ENCODE results near the gene TTL. TPM values are rescaled to one million over a fixed set of nuclear protein-coding genes. Genes with fewer than 3 reads are reported as not detected.

Gene TTL
- total RNA-seq, 5 donors from 2014 or later (not counting 1 experiment from before 2014, with no cell fraction given), result 11.9 to 23.3 (median 20.2) TPM

- Mint-ChIP-seq H3K9me3 (no peaks in the 10 kb centered on the region), H3K27ac (no peak overlapping the region), H3K27me3 (no peaks in the 10 kb centered on the region), H3K4me1 (peaks cover 7 to 20% (median 12%) of the 10 kb centered on the region in 3 donors), H3K36me3 (peaks cover 3% of the 10 kb centered on the region), H3K4me3 (no peak overlapping the region)
- H3K9me3 ChIP-seq, result no peaks in the 10 kb centered on the region
- H3K4me1 ChIP-seq (ENCODE audit: control insufficient read depth in 1 of 2, extremely low read depth in 1 of 2, insufficient read depth in 2 of 2, low read length in 2 of 2), result peaks cover 8 to 19% of the 10 kb centered on the region in 2 experiments
- no peaks in the 10 kb centered on the region for H3K27me3 ChIP-seq (replicated peaks in 1 of 2; ENCODE audit: control insufficient read depth in 2 of 2, extremely low read depth in 1 of 2, insufficient read depth in 2 of 2, low read length in 1 of 2)
- no peak overlapping the region for H3K4me3 ChIP-seq (ENCODE audit: control insufficient read depth in 1 of 2, extremely low read depth in 1 of 2, low read length in 1 of 2)
- DNase-seq (no peak), ATAC-seq (replicated peaks in 1 of 4) (no peak)
- no peaks in the 10 kb centered on the region for H3K36me3 ChIP-seq (ENCODE audit: control insufficient read depth in 2 of 2, extremely low read depth in 1 of 2, insufficient read depth in 1 of 2, low read length in 1 of 2)
- H3K27ac ChIP-seq (ENCODE audit: low read length), result no peak overlapping the region
- WGBS (ENCODE audit: insufficient coverage), result no CpG with 5 or more reads among the region's 2 CpGs
- POLR2A ChIA-PET, result no interaction called here
- CTCF ChIA-PET, result no interaction called here
Measured at GRCh38 chr2:112539306-112539705, 57.4 kb downstream of the TTL start.

GRCh38 chr2:112540906-112541305 is 59.0 kb downstream of the TTL start:
- no peaks in the 10 kb centered on the region for H3K27me3 Mint-ChIP-seq
- no peak overlapping the region for H3K4me3 Mint-ChIP-seq
- no peak overlapping the region for H3K27ac Mint-ChIP-seq
- DNase-seq (peak in 1 of 35 experiments; percentile 5), ATAC-seq (replicated peaks in 1 of 4) (no peak)
- Histone ChIP-seq H3K27ac (ENCODE audit: low read length) (peak overlapping the region; percentile 73), H3K4me1 (ENCODE audit: control insufficient read depth in 1 of 2, extremely low read depth in 1 of 2, insufficient read depth in 2 of 2, low read length in 2 of 2) (peaks cover 8 to 19% of the 10 kb centered on the region in 2 experiments), H3K36me3 (ENCODE audit: control insufficient read depth in 2 of 2, extremely low read depth in 1 of 2, insufficient read depth in 1 of 2, low read length in 1 of 2) (peaks cover 0 to 2% of the 10 kb centered on the region in 2 donors), H3K4me3 (ENCODE audit: control insufficient read depth in 1 of 2, extremely low read depth in 1 of 2, low read length in 1 of 2) (no peak overlapping the region), H3K27me3 (replicated peaks in 1 of 2; ENCODE audit: control insufficient read depth in 2 of 2, extremely low read depth in 1 of 2, insufficient read depth in 2 of 2, low read length in 1 of 2) (no peaks in the 10 kb centered on the region), H3K9me3 (no peaks in the 10 kb centered on the region)
- H3K4me1 Mint-ChIP-seq, result peaks cover 15 to 20% (median 19%) of the 10 kb centered on the region in 3 donors
- no CpG with 5 or more reads among the region's 2 CpGs for WGBS (ENCODE audit: insufficient coverage)
- no peaks in the 10 kb centered on the region for H3K9me3 Mint-ChIP-seq
- ChIA-PET CTCF (interaction anchor here in 1 of 2 donors (0.7 kb wide), 1 partner anchor 817 kb away, joined by 7 read pairs; no protein-coding TSS in a partner anchor), POLR2A (interaction anchor here (0.6 to 0.7 kb wide), 2 partner anchors 356 to 1344 kb away, joined by 4 to 5 read pairs; no protein-coding TSS in a partner anchor)
- peaks cover 3% of the 10 kb centered on the region for H3K36me3 Mint-ChIP-seq

- peaks cover 8 to 19% of the 10 kb centered on the region in 2 experiments for H3K4me1 ChIP-seq (ENCODE audit: control insufficient read depth in 1 of 2, extremely low read depth in 1 of 2, insufficient read depth in 2 of 2, low read length in 2 of 2)
- peak overlapping the region; percentile 85 to 98 for H3K4me3 ChIP-seq (ENCODE audit: control insufficient read depth in 1 of 2, extremely low read depth in 1 of 2, low read length in 1 of 2)
- H3K36me3 Mint-ChIP-seq, result peaks cover 5% of the 10 kb centered on the region
- peak in 22 of 35 experiments; percentile 20 to 78 (median 54) for DNase-seq
- no peaks in the 10 kb centered on the region for H3K9me3 ChIP-seq
- H3K4me3 Mint-ChIP-seq, result no peak overlapping the region
- peaks cover 17 to 20% (median 19%) of the 10 kb centered on the region in 3 donors for H3K4me1 Mint-ChIP-seq
- CTCF ChIA-PET, result no interaction called here
- no peaks in the 10 kb centered on the region for H3K27me3 Mint-ChIP-seq
- H3K36me3 ChIP-seq (ENCODE audit: control insufficient read depth in 2 of 2, extremely low read depth in 1 of 2, insufficient read depth in 1 of 2, low read length in 1 of 2), result peaks cover 0 to 6% of the 10 kb centered on the region in 2 donors
- peak; percentile 74 to 80 (median 77) for ATAC-seq (replicated peaks in 1 of 4)
- H3K27ac ChIP-seq (ENCODE audit: low read length), result peak overlapping the region; percentile 73
- H3K27ac Mint-ChIP-seq, result no peak overlapping the region
- WGBS (ENCODE audit: insufficient coverage), result 6% methylated on average over 17 of the region's 34 CpGs
- POLR2A ChIA-PET, result no interaction called here
- no peaks in the 10 kb centered on the region for H3K27me3 ChIP-seq (replicated peaks in 1 of 2; ENCODE audit: control insufficient read depth in 2 of 2, extremely low read depth in 1 of 2, insufficient read depth in 2 of 2, low read length in 1 of 2)
- H3K9me3 Mint-ChIP-seq, result no peaks in the 10 kb centered on the region
Measured at GRCh38 chr2:112541315-112542122, 59.6 kb downstream of the TTL start.

- peaks cover 10% of the 10 kb centered on the region for H3K36me3 Mint-ChIP-seq
- Histone ChIP-seq H3K9me3 (no peaks in the 10 kb centered on the region), H3K27ac (ENCODE audit: low read length) (peak within 1 kb of the TSS; percentile 73), H3K36me3 (ENCODE audit: control insufficient read depth in 2 of 2, extremely low read depth in 1 of 2, insufficient read depth in 1 of 2, low read length in 1 of 2) (peaks cover 0 to 13% of the 10 kb centered on the region in 2 donors), H3K27me3 (replicated peaks in 1 of 2; ENCODE audit: control insufficient read depth in 2 of 2, extremely low read depth in 1 of 2, insufficient read depth in 2 of 2, low read length in 1 of 2) (no peaks in the 10 kb centered on the region), H3K4me3 (ENCODE audit: control insufficient read depth in 1 of 2, extremely low read depth in 1 of 2, low read length in 1 of 2) (peak within 1 kb of the TSS; percentile 85 to 98), H3K4me1 (ENCODE audit: control insufficient read depth in 1 of 2, extremely low read depth in 1 of 2, insufficient read depth in 2 of 2, low read length in 2 of 2) (peaks cover 8 to 19% of the 10 kb centered on the region in 2 experiments)
- under 1% methylated on average over 57 of the region's 67 CpGs for WGBS (ENCODE audit: insufficient coverage)
- no peaks in the 10 kb centered on the region for H3K9me3 Mint-ChIP-seq
- H3K27me3 Mint-ChIP-seq, result no peaks in the 10 kb centered on the region
- CTCF ChIA-PET, result interaction anchor here in 1 of 2 donors (0.5 kb wide), 1 partner anchor 40 kb away, joined by 6 read pairs; no protein-coding TSS in a partner anchor
- ATAC-seq (replicated peaks in 1 of 4) (peak; percentile 84 to 88 (median 87)), DNase-seq (peak in 34 of 35 experiments; percentile 36 to 83 (median 64))
- POLR2A ChIA-PET, result no interaction called here
- no peak within 1 kb of the TSS for H3K27ac Mint-ChIP-seq
- H3K4me3 Mint-ChIP-seq, result no peak within 1 kb of the TSS
- H3K4me1 Mint-ChIP-seq, result peaks cover 20 to 21% (median 20%) of the 10 kb centered on the region in 3 donors
Measured at GRCh38 chr2:112542123-112542983, 60.4 kb downstream of the TTL start, which contains the start of gene POLR1B. Gene POLR1B (plus strand): TSS chr2:112542465. CDS start chr2:112542495, 30 bp downstream.

GRCh38 chr2:112542984-112543661 is 61.2 kb downstream of the TTL start:
- POLR2A ChIA-PET, result no interaction called here
- Histone ChIP-seq H3K9me3 (no peaks in the 10 kb centered on the region), H3K36me3 (ENCODE audit: control insufficient read depth in 2 of 2, extremely low read depth in 1 of 2, insufficient read depth in 1 of 2, low read length in 1 of 2) (peaks cover 0 to 21% of the 10 kb centered on the region in 2 donors), H3K4me3 (ENCODE audit: control insufficient read depth in 1 of 2, extremely low read depth in 1 of 2, low read length in 1 of 2) (peak overlapping the region; percentile 85 to 98), H3K27ac (ENCODE audit: low read length) (peak overlapping the region; percentile 73), H3K4me1 (ENCODE audit: control insufficient read depth in 1 of 2, extremely low read depth in 1 of 2, insufficient read depth in 2 of 2, low read length in 2 of 2) (peaks cover 8 to 19% of the 10 kb centered on the region in 2 experiments), H3K27me3 (replicated peaks in 1 of 2; ENCODE audit: control insufficient read depth in 2 of 2, extremely low read depth in 1 of 2, insufficient read depth in 2 of 2, low read length in 1 of 2) (no peaks in the 10 kb centered on the region)
- CTCF ChIA-PET, result interaction anchor here (0.5 to 1.1 kb wide), 3 partner anchors 39 to 247 kb away, joined by 4 to 6 read pairs (median 5); no protein-coding TSS in a partner anchor
- Mint-ChIP-seq H3K27ac (no peak overlapping the region), H3K9me3 (no peaks in the 10 kb centered on the region), H3K4me3 (no peak overlapping the region), H3K4me1 (peaks cover 20 to 22% (median 20%) of the 10 kb centered on the region in 3 donors), H3K36me3 (peaks cover 17% of the 10 kb centered on the region), H3K27me3 (no peaks in the 10 kb centered on the region)
- peak in 1 of 4 experiments; percentile 2 for ATAC-seq (replicated peaks in 1 of 4)
- WGBS (ENCODE audit: insufficient coverage), result 3% methylated on average over 14 of the region's 18 CpGs
- peak in 2 of 35 experiments; percentile 2 to 8 for DNase-seq
